Natural killer cell treated with Interleukin-12 subunit alpha and Interleukin-12 subunit beta and Interleukin-15 and Interleukin-18, amount 100 ng/mL, for 72 hours (primary cell): ENCODE results near the gene PDCL3. TPM values are rescaled to one million over a fixed set of nuclear protein-coding genes. Genes with fewer than 3 reads are reported as not detected.

Source experiments
- ATAC-seq, 2 donors: fragments of 150-1000 bp; cut with Tn5 transposase in 1 of 2; sonication (Bioruptor Pico), chemical (Tn5 transposase) in 1 of 2; 2 replicates each; pipeline ENCODE4 v1.10.0; 2021
- DNase-seq: peaks from one replicate; pipeline ENCODE4 v3.0.0; 2022; ENCODE audit warnings: low spot score
- H3K27ac Mint-ChIP-seq, 2 donors: 1 replicate in 1 of 2; 2 replicates in 1 of 2; pipeline ENCODE4 v1.8.0; 2022; ENCODE audit warnings: mixed read lengths in 2 of 2, mild to moderate bottlenecking in 1 of 2, moderate library complexity in 1 of 2
- H3K27me3 Mint-ChIP-seq, 2 donors: 1 replicate in 1 of 2; 2 replicates in 1 of 2; pipeline ENCODE4 v1.8.0; 2022; ENCODE audit warnings: mixed read lengths in 2 of 2
- H3K36me3 Mint-ChIP-seq: one replicate; pipeline ENCODE4 v1.8.0; 2022; ENCODE audit warnings: mixed read lengths
- H3K4me1 Mint-ChIP-seq, 2 donors: 1 replicate in 1 of 2; 2 replicates in 1 of 2; pipeline ENCODE4 v1.8.0; 2022; ENCODE audit warnings: low read depth in 2 of 2, mixed read lengths in 2 of 2, mild to moderate bottlenecking in 1 of 2
- H3K4me3 Mint-ChIP-seq: one replicate; pipeline ENCODE4 v1.8.0; 2022; ENCODE audit warnings: mixed read lengths
- H3K9me3 Mint-ChIP-seq: 2 replicates; pipeline ENCODE4 v1.8.0; 2022; ENCODE audit warnings: mixed read lengths
- total RNA-seq, 2 donors: library from RNA; stranded (reverse); gene quantifications; one replicate each; pipeline ENCODE4 v1.2.3, GENCODE V29; 2022

The PDCL3 gene
- total RNA-seq, 2 donors from 2014 or later: 22.6 to 37.6 TPM

DNA sequence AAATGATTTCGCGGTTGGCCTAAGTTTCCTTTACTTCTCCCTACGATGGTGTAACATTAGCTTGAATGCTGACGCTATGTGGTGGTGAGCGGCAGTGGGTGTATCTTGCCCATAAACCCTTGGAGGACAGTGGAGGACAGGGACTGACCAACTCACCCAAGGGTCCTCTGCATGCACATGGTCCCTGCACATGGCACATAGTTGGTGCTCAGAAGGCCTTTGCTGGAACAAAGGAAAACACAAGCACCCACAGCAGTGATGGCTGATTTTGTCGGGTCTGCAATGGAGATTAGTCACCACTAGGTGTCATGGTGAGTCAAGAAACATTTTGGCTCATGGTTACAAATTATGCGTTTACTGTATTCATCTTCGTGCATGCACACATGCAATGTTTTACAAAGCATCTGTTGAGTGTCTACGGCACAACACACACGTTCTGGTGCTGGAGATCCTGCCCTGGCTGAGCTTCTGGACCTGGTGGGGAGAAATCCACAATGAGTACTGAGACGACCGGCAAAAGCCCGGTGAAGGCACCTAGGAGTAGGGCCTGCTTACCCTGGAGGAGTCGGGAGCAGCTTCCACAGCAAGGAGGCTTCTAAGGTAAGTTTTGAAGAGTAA, 44.0 kb downstream of the PDCL3 start:
- H3K4me1 Mint-ChIP-seq: no peaks in the 10 kb centered on the region
- H3K27ac Mint-ChIP-seq: no peak overlapping the region
- H3K27me3 Mint-ChIP-seq: no peaks in the 10 kb centered on the region

DNA sequence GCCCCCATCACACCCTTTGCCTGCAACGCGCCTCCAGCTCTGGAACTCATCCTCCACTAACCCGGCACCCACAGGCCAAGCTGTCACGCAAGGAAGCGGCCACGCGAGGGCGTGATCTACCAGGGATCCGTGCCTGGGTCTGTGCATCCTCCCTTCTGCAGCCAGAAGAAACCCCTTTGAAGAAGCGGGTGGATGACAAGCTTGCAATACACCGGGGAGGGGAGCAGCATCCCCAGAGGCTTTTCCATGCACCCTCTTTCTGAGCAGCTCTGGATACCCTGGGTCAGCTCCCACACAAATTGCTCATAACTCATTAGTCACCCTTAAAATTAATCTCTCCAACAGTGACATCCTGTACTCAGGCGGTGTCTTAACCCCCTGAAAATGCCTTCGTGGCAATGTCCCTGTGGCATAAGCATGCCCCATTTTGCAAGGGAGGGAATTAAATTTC, 47.6 kb downstream of the PDCL3 start:
- Mint-ChIP-seq H3K4me1 (no peaks in the 10 kb centered on the region), H3K9me3 (no peaks in the 10 kb centered on the region), H3K36me3 (no peaks in the 10 kb centered on the region), H3K27me3 (no peaks in the 10 kb centered on the region), H3K4me3 (no peak overlapping the region), H3K27ac (no peak overlapping the region)
- ATAC-seq (peak in 1 of 2 donors; percentile 61), DNase-seq (no peak)

More for the DNA sequence above, 44.0 kb downstream of the PDCL3 start:
- Mint-ChIP-seq H3K9me3 (no peaks in the 10 kb centered on the region), H3K4me3 (no peak overlapping the region), H3K36me3 (no peaks in the 10 kb centered on the region)
- peak in 1 of 2 donors; percentile 48 for ATAC-seq
- no peak for DNase-seq

DNA sequence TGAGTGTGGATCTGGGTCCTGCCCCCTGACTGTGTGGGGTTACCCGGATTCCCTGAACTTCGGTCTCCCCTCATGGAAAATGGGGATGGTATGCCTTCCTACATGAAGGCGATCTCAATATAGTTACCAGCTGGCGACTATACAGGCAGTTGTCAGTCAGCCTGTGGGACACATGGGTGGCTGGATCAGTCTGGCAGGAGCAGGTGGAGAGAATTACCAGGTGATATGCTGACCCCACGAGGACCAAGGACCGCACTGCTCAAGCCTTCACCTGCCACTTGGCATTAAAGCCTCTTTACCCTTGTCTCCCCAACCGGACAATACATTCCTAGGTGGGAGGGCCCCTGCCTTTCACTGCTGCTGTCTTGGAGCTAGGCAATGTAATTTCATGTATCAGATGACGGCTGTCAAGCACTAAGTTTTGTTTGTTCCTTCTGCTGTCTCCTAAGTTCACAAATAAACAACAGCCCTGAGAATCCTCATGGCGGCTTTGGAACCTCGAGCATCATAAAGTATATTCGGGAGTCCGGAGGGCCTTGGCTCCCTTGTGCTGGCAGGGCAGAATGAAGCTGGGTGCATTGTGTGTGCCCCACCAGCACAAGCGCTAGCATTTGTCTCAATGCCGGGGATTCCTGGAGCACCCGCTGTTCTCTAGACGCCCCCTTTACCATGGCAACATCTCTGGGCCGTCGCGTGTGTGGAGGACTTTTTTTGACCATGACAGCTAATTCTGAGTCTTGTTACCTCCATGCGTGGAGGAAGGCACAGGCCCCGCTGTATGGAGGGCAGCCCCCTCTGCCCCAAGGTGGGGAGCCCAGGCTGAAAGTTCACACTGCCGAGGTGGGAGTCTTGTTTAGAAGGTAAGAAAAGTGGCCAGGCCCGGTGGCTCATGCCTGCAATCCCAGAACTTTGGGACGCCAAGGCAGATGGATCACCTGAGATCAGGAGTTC, 48.6 kb downstream of the PDCL3 start:
- DNase-seq: no peak
- no peaks in the 10 kb centered on the region for H3K9me3 Mint-ChIP-seq
- no peaks in the 10 kb centered on the region for H3K27me3 Mint-ChIP-seq
- H3K4me1 Mint-ChIP-seq: no peaks in the 10 kb centered on the region
- no peak overlapping the region for H3K27ac Mint-ChIP-seq
- no peak overlapping the region for H3K4me3 Mint-ChIP-seq
- H3K36me3 Mint-ChIP-seq: no peaks in the 10 kb centered on the region
- no peak for ATAC-seq

DNA sequence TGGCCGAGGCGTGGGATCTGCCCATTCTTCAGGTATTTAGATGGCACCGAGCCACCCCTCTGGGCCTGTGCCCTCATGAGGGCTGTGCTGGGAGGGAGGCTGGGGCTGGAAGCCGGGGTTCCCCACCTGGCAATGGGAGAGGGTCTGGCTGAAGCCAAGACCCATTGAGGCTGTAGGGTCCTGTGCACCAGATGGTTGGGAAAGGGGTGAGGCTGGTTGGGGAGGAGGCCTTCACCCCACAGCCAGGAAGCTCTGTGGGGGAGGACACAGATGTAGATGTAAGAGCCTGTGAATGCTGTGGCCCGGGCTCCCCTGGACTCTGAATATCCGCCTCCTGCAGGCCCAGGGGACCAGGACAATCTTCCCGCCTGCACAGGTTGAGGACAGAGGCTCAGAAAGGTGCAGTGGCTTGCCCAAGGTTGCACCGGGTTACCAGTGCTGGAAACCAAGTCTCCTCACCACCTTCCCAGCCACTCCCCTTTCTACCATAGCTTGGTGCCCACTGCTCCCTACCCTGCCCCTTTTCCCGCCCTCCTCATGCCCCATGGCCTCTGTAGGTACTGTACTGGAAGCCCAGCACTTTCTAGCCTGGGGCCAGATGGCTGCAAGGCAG, 49.7 kb downstream of the PDCL3 start:
- H3K9me3 Mint-ChIP-seq: no peaks in the 10 kb centered on the region
- no peak overlapping the region for H3K27ac Mint-ChIP-seq
- DNase-seq (no peak), ATAC-seq (no peak)
- no peaks in the 10 kb centered on the region for H3K27me3 Mint-ChIP-seq
- H3K36me3 Mint-ChIP-seq: no peaks in the 10 kb centered on the region
- H3K4me3 Mint-ChIP-seq: no peak overlapping the region
- no peaks in the 10 kb centered on the region for H3K4me1 Mint-ChIP-seq

DNA sequence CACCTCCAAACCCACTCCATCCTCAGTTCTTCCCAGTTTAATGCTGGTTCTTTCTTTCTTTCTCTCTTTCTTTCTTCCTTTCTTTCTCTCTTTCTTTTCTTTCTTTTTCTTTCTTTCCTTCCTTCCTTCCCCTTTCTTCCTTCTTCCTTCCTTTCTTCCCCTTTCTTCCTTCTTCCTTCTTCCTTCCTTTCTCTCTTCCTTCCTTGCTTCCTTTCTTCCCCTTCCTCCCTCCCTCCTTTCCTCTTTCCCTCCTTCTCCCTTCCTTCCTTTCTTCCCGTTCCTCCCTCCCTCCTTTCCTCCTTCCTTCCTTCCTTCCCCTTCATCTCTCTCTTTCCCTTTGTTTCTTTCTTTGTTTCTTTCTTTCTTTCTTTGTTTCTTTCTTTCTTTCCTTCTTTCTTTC, 50.9 kb downstream of the PDCL3 start:
- no peak overlapping the region for H3K27ac Mint-ChIP-seq

DNA sequence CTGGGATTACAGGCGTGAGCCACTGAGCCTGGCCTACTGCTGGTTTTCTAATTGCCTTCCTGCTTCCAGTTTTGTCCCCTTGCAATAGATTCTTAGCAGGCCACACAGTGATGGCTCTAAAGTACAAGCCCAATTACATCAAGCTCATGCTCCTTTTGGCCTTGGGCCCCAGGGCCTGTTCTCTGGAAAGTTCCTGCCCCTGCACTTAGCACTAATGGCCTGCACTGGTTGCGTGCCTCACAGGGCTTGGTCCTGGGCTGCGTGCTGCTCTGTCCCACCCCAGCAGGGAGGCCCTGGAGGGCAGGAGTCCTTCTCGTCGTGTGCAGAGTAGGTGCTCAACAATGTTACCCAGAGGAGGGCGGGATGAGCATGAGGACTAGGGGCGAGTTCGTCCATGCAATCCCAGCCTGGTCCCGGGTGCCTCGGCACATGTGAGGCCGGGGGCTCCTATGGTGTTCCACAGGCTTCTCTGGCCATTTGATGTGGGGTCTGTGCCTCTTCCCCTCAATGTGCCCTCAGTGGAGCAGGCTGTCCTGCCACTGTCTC, 51.7 kb downstream of the PDCL3 start:
- DNase-seq (no peak), ATAC-seq (peak in 1 of 2 donors; percentile 24)
- Mint-ChIP-seq H3K9me3 (no peaks in the 10 kb centered on the region), H3K27me3 (peaks cover 0 to 2% of the 10 kb centered on the region in 2 donors), H3K4me1 (no peaks in the 10 kb centered on the region), H3K36me3 (no peaks in the 10 kb centered on the region), H3K27ac (no peak overlapping the region), H3K4me3 (no peak overlapping the region)

More for the DNA sequence above, 50.9 kb downstream of the PDCL3 start:
- Mint-ChIP-seq H3K4me1 (no peaks in the 10 kb centered on the region), H3K27me3 (peaks cover 0 to 2% of the 10 kb centered on the region in 2 donors), H3K36me3 (no peaks in the 10 kb centered on the region), H3K9me3 (no peaks in the 10 kb centered on the region), H3K4me3 (no peak overlapping the region)
- no peak for DNase-seq
- no peak for ATAC-seq

DNA sequence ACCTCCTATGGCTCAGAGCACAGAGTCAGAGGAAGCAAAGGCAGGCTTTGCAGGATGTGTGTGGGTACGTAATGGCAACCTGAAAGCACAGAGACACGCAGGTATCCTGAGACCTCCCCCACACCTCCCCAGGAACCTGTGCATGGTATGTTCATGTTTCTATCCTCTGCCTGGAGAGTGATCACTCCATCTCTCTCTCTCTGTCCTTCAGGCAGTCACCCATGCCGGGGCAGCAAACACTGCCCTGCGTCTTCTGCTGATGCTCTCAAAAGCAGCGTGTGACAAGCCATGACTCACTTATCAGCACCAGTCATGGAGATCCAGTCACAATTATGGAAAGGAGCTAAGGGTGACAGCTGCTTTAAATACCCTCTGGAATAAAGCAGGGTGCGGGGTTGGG, 52.7 kb downstream of the PDCL3 start:
- no peaks in the 10 kb centered on the region for H3K9me3 Mint-ChIP-seq
- H3K4me3 Mint-ChIP-seq: no peak overlapping the region
- no peak overlapping the region for H3K27ac Mint-ChIP-seq
- ATAC-seq (no peak), DNase-seq (no peak)
- H3K36me3 Mint-ChIP-seq: no peaks in the 10 kb centered on the region
- H3K4me1 Mint-ChIP-seq: no peaks in the 10 kb centered on the region
- H3K27me3 Mint-ChIP-seq: peaks cover under 1 to 2% of the 10 kb centered on the region in 2 donors

DNA sequence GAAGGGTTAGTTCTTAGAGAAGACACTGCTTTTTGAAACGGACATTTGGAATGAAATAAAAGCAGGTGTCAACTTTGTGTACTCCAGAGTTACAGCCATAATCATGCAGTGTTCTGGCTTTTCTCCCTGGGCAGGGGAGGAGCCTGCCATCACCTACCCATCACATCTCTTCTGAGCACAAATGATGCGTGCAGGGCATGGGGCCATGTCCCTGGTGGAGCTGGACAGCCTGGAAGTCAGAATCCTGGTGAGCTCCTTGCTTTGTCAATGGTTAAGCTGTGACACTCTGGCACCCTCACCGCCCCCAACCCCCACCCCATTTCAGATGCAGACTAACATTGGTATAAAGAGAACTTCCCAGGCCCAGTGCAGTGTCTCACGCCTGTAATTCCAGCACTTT, 53.1 kb downstream of the PDCL3 start:
- DNase-seq (no peak), ATAC-seq (no peak)
- no peaks in the 10 kb centered on the region for H3K4me1 Mint-ChIP-seq
- no peak overlapping the region for H3K27ac Mint-ChIP-seq
- H3K27me3 Mint-ChIP-seq: peaks cover 4 to 5% of the 10 kb centered on the region in 2 donors
- H3K9me3 Mint-ChIP-seq: no peaks in the 10 kb centered on the region
- H3K4me3 Mint-ChIP-seq: no peak overlapping the region
- H3K36me3 Mint-ChIP-seq: no peaks in the 10 kb centered on the region

DNA sequence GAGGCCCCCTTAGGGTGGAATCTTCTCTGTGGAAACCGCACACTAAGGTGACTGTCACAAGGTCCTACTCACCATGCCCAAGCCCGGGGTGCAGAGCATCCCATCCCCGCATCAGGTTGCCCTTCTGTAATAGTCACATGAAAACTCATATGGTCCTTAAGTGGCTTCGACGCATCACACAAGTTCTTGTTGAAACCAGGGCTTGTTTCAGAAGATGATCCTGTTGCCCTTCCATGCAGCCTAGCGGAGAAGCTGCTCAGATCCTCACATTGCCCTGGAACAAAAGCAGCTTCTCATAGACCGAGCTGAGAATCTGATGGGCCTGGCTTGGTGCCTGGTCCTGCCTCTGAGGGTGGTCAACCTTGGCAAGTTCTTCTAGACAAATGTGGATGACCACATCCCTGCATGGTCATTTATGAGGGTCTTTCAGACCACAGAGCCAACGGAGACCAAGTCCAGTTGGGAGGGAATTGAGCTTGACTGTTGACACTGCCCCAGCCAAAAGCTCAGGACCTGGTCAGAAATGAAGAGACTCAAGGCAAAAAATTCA, 54.1 kb downstream of the PDCL3 start:
- Mint-ChIP-seq H3K27ac (no peak overlapping the region), H3K27me3 (peaks cover 8 to 10% of the 10 kb centered on the region in 2 donors)

DNA sequence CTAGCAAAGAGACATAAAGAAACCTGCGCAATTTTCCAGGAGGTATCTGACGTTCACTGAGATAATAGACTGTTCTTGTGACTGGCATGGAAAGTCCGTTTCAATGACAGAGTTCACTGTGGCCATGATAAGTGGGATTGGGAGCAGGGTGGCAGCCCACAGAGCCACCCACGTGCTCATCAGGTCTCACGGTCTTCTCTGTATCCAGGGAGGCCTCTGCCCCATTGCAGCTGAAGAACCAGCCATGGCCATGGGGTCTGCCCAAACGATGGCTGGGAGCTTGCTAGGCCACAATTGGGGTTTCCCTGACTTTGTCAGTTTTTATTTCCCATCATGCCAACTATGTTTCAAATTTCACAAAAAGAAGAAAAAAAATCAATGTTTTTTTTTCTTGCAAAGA, 57.2 kb downstream of the PDCL3 start:
- no peaks in the 10 kb centered on the region for H3K36me3 Mint-ChIP-seq
- H3K27me3 Mint-ChIP-seq: peaks cover 8 to 10% of the 10 kb centered on the region in 2 donors
- ATAC-seq: no peak
- no peaks in the 10 kb centered on the region for H3K9me3 Mint-ChIP-seq
- H3K4me1 Mint-ChIP-seq: no peaks in the 10 kb centered on the region
- DNase-seq: no peak
- H3K4me3 Mint-ChIP-seq: no peak overlapping the region
- no peak overlapping the region for H3K27ac Mint-ChIP-seq

More for the DNA sequence above, 54.1 kb downstream of the PDCL3 start:
- no peak for ATAC-seq
- no peaks in the 10 kb centered on the region for H3K4me1 Mint-ChIP-seq
- H3K4me3 Mint-ChIP-seq: no peak overlapping the region
- no peak for DNase-seq
- no peaks in the 10 kb centered on the region for H3K36me3 Mint-ChIP-seq
- no peaks in the 10 kb centered on the region for H3K9me3 Mint-ChIP-seq

DNA sequence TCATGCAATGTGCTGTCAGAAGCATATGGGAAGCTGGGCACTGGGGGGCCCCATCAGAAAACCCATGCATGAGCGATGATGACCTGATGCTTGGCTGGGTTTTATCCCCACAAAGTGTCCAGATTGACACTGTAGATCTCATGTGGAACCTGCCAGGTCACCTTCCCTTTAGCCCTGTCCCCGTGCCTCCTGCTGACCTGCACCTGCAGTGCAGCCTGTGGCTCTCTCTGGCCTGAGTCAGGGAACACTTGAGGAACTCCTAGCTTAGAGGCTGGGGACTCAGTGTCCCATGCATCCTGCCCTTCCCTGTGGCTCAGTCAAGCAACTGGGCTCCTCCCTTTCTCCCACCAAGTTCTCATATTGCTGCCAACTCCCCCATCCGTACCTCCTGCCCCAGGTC, 57.7 kb downstream of the PDCL3 start:
- Mint-ChIP-seq H3K4me1 (no peaks in the 10 kb centered on the region), H3K27me3 (peaks cover 8 to 10% of the 10 kb centered on the region in 2 donors), H3K4me3 (no peak overlapping the region), H3K27ac (no peak overlapping the region), H3K36me3 (no peaks in the 10 kb centered on the region), H3K9me3 (no peaks in the 10 kb centered on the region)
- ATAC-seq (peak in 1 of 2 donors; percentile 25), DNase-seq (no peak)

DNA sequence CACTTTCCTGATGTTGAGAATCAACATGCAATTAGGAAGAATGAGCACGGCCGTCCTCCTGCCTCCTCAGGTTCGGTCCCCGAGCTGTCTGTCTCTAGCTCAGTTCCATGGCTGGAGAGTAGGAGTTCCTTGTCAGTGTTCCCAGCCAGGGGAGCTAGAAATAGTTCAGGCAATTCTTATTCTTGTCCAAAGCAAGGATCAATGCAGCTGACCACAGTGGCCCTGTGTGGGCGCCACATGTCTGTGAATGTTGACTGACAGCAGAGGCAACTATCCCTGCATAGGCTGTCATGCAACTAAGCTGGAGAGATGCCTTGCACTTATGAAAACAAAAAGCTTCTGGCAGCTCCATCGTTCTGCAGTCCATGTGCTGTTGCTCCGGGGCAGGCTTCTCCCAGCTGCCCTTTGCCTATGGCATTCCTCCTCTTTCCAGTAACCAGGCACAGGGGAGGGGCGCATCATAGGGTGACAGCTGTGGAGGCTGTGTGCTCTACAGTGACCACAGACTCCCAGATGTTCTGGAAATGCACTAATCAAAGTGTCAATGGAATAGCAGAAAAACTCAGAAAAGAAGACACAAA, 58.7 kb downstream of the PDCL3 start:
- no peak for ATAC-seq
- Mint-ChIP-seq H3K27ac (no peak overlapping the region), H3K27me3 (peaks cover 8 to 10% of the 10 kb centered on the region in 2 donors), H3K9me3 (no peaks in the 10 kb centered on the region), H3K4me3 (no peak overlapping the region), H3K36me3 (no peaks in the 10 kb centered on the region), H3K4me1 (no peaks in the 10 kb centered on the region)
- no peak for DNase-seq

DNA sequence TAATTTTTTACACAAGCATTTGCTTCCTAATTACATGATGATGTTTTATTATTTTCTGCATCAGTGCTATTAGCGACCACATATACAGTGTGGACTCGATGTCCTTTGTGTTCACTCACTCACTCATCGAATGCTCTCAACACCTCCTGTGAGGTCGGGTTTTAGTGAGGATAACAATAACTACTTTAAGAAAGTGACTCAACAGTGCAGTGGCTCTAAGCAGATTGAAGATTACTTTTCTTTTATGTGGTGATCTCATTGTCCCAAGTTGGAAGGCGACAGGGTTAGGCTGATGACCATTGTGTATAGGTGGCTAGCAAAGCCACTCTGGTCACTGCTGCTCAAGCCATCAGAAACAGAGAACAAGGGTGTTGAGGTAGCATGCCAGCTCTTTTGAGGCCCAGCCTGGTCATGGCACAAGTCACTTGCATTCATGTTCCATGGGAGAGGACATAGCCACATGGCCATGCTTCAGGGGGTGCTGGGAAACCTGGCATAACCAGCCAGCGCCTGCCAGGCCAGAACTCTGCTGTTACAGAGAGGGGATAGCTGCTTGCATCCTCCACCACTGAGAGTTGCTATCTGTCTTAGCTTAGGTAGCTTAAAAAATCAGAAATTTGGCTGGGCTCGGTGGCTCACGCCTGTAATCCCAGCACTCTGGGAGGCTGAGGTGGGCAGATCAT, 60.4 kb downstream of the PDCL3 start:
- no peak for ATAC-seq
- no peak overlapping the region for H3K4me3 Mint-ChIP-seq
- peaks cover 8 to 10% of the 10 kb centered on the region in 2 donors for H3K27me3 Mint-ChIP-seq
- H3K9me3 Mint-ChIP-seq: no peaks in the 10 kb centered on the region
- no peak for DNase-seq
- H3K36me3 Mint-ChIP-seq: no peaks in the 10 kb centered on the region
- no peak overlapping the region for H3K27ac Mint-ChIP-seq
- H3K4me1 Mint-ChIP-seq: no peaks in the 10 kb centered on the region
